ENCODE data around the gene ELMOD3. TPM values are rescaled to one million over a fixed set of nuclear protein-coding genes. Genes with fewer than 3 reads are reported as not detected.

ELMOD3 gene
- total and polyA plus RNA-seq, 9 of the 15 experiments (the other 6 are each of a cell fraction or from before 2014, with no cell fraction given), result 2.7 to 18.7 (median 11.6) TPM

DNA sequence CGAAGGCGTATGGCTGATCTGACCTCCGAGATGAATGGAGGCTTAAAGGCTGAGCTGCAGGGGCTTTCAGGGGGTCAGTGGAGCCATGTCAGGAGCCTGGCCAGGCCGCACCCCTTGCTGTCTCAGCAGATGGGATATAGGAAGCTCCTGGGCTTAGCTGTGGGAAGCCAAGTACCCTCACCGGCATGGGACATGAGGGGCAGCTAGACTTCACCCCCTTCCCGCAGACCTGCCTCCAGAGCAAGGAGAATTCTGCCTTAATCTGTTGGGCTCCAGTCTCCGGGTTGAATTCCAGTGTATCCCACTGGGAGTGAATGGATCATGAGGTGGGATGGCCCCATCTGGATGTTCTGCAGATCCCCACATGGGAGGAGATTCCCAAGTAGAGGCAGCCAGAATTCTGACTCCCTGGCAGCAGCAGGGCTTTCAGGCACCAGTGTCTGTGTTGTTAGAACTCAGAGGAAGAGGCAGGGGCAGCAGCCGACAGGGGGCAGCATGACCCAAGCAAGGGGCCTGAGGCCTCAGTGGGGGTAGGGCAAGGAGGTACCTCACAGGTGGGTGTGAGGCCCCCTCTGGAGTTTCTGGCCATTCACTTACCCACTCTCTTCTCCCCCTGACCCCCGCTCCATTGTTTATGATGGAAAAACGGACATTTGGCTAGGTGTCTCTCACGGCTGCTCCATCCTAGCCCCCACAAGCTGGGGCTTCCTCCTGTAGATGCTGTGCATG, 36.5 kb downstream of the ELMOD3 start (continued):
- TF ChIP-seq C11orf30 (IDR thresholded peaks at IDR 0.05; ENCODE audit: low read depth) (no peak), HDAC2 (IDR thresholded peaks at IDR 0.05) (no peak), MAZ (CRISPR knock-in tag; conservative IDR thresholded peaks at IDR 0.05 in 1 of 2, IDR thresholded peaks at IDR 0.05 in 1 of 2) (peak; percentile 51 to 53; a peak in 2 of 4 replicates), KLF13 (tag; IDR thresholded peaks at IDR 0.05; ENCODE audit: borderline replicate concordance, low read depth) (0 out of 2 replicates have a peak, but pooled peaks have one; percentile 26), ETV5 (CRISPR knock-in tag; IDR thresholded peaks at IDR 0.05; ENCODE audit: low read depth) (0 out of 2 replicates have a peak, but pooled peaks have one; percentile 27), ZNF311 (CRISPR knock-in tag; IDR thresholded peaks at IDR 0.05) (no peak), ARID2 (IDR thresholded peaks at IDR 0.05) (peak; percentile 84; the same call in 1 of the 2 replicates)
- TF ChIP-seq, protein P1, sequence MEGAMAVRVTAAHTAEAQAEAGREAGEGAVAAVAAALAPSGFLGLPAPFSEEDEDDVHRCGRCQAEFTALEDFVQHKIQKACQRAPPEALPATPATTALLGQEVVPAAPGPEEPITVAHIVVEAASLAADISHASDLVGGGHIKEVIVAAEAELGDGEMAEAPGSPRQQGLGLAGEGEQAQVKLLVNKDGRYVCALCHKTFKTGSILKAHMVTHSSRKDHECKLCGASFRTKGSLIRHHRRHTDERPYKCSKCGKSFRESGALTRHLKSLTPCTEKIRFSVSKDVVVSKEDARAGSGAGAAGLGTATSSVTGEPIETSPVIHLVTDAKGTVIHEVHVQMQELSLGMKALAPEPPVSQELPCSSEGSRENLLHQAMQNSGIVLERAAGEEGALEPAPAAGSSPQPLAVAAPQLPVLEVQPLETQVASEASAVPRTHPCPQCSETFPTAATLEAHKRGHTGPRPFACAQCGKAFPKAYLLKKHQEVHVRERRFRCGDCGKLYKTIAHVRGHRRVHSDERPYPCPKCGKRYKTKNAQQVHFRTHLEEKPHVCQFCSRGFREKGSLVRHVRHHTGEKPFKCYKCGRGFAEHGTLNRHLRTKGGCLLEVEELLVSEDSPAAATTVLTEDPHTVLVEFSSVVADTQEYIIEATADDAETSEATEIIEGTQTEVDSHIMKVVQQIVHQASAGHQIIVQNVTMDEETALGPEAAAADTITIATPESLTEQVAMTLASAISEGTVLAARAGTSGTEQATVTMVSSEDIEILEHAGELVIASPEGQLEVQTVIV (CRISPR knock-in tag; IDR thresholded peaks at IDR 0.05; ENCODE audit: borderline replicate concordance), result no peak
- TF ChIP-seq, protein P2, sequence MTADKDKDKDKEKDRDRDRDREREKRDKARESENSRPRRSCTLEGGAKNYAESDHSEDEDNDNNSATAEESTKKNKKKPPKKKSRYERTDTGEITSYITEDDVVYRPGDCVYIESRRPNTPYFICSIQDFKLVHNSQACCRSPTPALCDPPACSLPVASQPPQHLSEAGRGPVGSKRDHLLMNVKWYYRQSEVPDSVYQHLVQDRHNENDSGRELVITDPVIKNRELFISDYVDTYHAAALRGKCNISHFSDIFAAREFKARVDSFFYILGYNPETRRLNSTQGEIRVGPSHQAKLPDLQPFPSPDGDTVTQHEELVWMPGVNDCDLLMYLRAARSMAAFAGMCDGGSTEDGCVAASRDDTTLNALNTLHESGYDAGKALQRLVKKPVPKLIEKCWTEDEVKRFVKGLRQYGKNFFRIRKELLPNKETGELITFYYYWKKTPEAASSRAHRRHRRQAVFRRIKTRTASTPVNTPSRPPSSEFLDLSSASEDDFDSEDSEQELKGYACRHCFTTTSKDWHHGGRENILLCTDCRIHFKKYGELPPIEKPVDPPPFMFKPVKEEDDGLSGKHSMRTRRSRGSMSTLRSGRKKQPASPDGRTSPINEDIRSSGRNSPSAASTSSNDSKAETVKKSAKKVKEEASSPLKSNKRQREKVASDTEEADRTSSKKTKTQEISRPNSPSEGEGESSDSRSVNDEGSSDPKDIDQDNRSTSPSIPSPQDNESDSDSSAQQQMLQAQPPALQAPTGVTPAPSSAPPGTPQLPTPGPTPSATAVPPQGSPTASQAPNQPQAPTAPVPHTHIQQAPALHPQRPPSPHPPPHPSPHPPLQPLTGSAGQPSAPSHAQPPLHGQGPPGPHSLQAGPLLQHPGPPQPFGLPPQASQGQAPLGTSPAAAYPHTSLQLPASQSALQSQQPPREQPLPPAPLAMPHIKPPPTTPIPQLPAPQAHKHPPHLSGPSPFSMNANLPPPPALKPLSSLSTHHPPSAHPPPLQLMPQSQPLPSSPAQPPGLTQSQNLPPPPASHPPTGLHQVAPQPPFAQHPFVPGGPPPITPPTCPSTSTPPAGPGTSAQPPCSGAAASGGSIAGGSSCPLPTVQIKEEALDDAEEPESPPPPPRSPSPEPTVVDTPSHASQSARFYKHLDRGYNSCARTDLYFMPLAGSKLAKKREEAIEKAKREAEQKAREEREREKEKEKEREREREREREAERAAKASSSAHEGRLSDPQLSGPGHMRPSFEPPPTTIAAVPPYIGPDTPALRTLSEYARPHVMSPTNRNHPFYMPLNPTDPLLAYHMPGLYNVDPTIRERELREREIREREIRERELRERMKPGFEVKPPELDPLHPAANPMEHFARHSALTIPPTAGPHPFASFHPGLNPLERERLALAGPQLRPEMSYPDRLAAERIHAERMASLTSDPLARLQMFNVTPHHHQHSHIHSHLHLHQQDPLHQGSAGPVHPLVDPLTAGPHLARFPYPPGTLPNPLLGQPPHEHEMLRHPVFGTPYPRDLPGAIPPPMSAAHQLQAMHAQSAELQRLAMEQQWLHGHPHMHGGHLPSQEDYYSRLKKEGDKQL (CRISPR knock-in tag; IDR thresholded peaks at IDR 0.05; ENCODE audit: borderline replicate concordance), result no peak
- TF ChIP-seq, protein P3, sequence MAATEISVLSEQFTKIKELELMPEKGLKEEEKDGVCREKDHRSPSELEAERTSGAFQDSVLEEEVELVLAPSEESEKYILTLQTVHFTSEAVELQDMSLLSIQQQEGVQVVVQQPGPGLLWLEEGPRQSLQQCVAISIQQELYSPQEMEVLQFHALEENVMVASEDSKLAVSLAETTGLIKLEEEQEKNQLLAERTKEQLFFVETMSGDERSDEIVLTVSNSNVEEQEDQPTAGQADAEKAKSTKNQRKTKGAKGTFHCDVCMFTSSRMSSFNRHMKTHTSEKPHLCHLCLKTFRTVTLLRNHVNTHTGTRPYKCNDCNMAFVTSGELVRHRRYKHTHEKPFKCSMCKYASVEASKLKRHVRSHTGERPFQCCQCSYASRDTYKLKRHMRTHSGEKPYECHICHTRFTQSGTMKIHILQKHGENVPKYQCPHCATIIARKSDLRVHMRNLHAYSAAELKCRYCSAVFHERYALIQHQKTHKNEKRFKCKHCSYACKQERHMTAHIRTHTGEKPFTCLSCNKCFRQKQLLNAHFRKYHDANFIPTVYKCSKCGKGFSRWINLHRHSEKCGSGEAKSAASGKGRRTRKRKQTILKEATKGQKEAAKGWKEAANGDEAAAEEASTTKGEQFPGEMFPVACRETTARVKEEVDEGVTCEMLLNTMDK (IDR thresholded peaks at IDR 0.05; ENCODE audit: borderline replicate concordance, insufficient read depth, low read depth, low read length, poor library complexity, severe bottlenecking), result peak; percentile 73
- TF ChIP-seq, protein P4, sequence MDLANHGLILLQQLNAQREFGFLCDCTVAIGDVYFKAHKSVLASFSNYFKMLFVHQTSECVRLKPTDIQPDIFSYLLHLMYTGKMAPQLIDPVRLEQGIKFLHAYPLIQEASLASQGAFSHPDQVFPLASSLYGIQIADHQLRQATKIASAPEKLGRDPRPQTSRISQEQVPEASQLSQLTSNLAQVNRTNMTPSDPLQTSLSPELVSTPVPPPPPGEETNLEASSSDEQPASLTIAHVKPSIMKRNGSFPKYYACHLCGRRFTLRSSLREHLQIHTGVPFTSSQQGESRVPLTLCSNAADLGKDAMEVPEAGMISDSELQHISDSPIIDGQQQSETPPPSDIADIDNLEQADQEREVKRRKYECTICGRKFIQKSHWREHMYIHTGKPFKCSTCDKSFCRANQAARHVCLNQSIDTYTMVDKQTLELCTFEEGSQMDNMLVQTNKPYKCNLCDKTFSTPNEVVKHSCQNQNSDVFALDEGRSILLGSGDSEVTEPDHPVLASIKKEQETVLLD (IDR thresholded peaks at IDR 0.05), result no peak
- TF ChIP-seq, protein P5, sequence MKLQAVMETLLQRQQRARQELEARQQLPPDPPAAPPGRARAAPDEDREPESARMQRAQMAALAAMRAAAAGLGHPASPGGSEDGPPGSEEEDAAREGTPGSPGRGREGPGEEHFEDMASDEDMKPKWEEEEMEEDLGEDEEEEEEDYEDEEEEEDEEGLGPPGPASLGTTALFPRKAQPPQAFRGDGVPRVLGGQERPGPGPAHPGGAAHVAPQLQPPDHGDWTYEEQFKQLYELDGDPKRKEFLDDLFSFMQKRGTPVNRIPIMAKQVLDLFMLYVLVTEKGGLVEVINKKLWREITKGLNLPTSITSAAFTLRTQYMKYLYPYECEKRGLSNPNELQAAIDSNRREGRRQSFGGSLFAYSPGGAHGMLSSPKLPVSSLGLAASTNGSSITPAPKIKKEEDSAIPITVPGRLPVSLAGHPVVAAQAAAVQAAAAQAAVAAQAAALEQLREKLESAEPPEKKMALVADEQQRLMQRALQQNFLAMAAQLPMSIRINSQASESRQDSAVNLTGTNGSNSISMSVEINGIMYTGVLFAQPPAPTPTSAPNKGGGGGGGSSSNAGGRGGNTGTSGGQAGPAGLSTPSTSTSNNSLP (IDR thresholded peaks at IDR 0.05; ENCODE audit: borderline replicate concordance, low read depth, low read length), result no peak

Measured in K562 (cell line).